Peyer's patch (tissue), 4 donors: Measurements from ENCODE around the gene TRIM15. TPM values are rescaled to one million over a fixed set of nuclear protein-coding genes. Genes with fewer than 3 reads are reported as not detected.

Experiments used
- DNase-seq, 3 donors: peaks; one replicate each; pipeline ENCODE4 v3.0.0-alpha.2; 2017 to 2019
- H3K27ac ChIP-seq, 4 donors: fragments of 200-600 bp; sonication (generic); one replicate each; pipeline ENCODE4 v1.5.1; 2016 to 2019
- H3K27me3 ChIP-seq, 2 donors: fragments of 200-600 bp; sonication (generic); one replicate each; pipeline ENCODE4 v1.5.1; 2019
- H3K36me3 ChIP-seq, 3 donors: fragments of 200-600 bp; sonication (generic); one replicate each; pipeline ENCODE4 v1.5.1; 2016 to 2019
- H3K4me1 ChIP-seq, 4 donors: fragments of 200-600 bp; sonication (generic); one replicate each; pipeline ENCODE4 v1.5.1; 2016 to 2019
- H3K4me3 ChIP-seq, 4 donors: fragments of 200-600 bp; sonication (generic); 1 replicate in 3 of 4; 2 replicates in 1 of 4; pipeline ENCODE4 v1.5.1; 2016 to 2019; ENCODE audit warnings: mild to moderate bottlenecking in 1 of 4
- H3K9me3 ChIP-seq, 4 donors: fragments of 200-600 bp; sonication (generic); one replicate each; pipeline ENCODE4 v1.5.1; 2016 to 2019; ENCODE audit warnings: mild to moderate bottlenecking in 1 of 4
- CTCF ChIP-seq, 6 experiments: fragments of 450-650 bp in 4 of 6; fragments of 200-600 bp in 2 of 6; sonication (generic) in 1 of 6; IDR thresholded peaks; one replicate each; pipeline ENCODE4 v1.5.1; 2017 to 2019; ENCODE audit warnings: antibody characterized with exemption in 6 of 6, mild to moderate bottlenecking in 3 of 6, moderate library complexity in 1 of 6
- POLR2A ChIP-seq, 2 donors: fragments of 450-650 bp; IDR thresholded peaks; one replicate each; pipeline ENCODE4 v1.5.1; 2017; ENCODE audit warnings: antibody characterized with exemption in 2 of 2, mild to moderate bottlenecking in 2 of 2, moderate library complexity in 2 of 2
- total RNA-seq, 4 donors: library from RNA; depleted of rRNA; stranded (reverse); fragments of >200 nt; gene quantifications; one replicate each; pipeline ENCODE4 v1.1.0, GENCODE V29; 2016

The TRIM15 gene
- total RNA-seq, 4 donors from 2014 or later, result 19.8 to 110 (median 81.0) TPM

- peak in 1 of 2 donors; percentile 18 for TF ChIP-seq POLR2A (IDR thresholded peaks at IDR 0.05)
- no peak for TF ChIP-seq CTCF (IDR thresholded peaks at IDR 0.05)
- peaks cover 0 to 56% (median 0%) of the 10 kb centered on the region in 3 donors for H3K36me3 ChIP-seq
- DNase-seq, result peak in 2 of 3 donors; percentile 61 to 75
Measured at GRCh38 chr6:30200551-30201281, 37.4 kb downstream of the TRIM15 start.

GRCh38 chr6:30202366-30202765, 39.0 kb downstream of the TRIM15 start:
- Histone ChIP-seq H3K27ac (peak overlapping the region in 1 of 4 donors; percentile 52), H3K27me3 (no peaks in the 10 kb centered on the region), H3K4me1 (peaks cover under 1 to 53% (median 11%) of the 10 kb centered on the region in 4 donors), H3K36me3 (peaks cover 0 to 40% (median 0%) of the 10 kb centered on the region in 3 donors), H3K9me3 (no peaks in the 10 kb centered on the region), H3K4me3 (no peak overlapping the region)
- TF ChIP-seq CTCF (IDR thresholded peaks at IDR 0.05), result no peak
- no peak for TF ChIP-seq POLR2A (IDR thresholded peaks at IDR 0.05)
- peak in 1 of 3 donors; percentile 64 for DNase-seq

More at GRCh38 chr6:30200551-30201281, 37.4 kb downstream of the TRIM15 start:
- Histone ChIP-seq H3K27ac (peak overlapping the region in 1 of 4 donors; percentile 5), H3K9me3 (no peaks in the 10 kb centered on the region), H3K4me1 (peaks cover 0 to 37% (median 5%) of the 10 kb centered on the region in 4 donors), H3K4me3 (no peak overlapping the region), H3K27me3 (no peaks in the 10 kb centered on the region)

GRCh38 chr6:30204116-30204515, 40.8 kb downstream of the TRIM15 start:
- Histone ChIP-seq H3K27me3 (no peaks in the 10 kb centered on the region), H3K9me3 (no peaks in the 10 kb centered on the region), H3K4me3 (no peak overlapping the region), H3K4me1 (peaks cover 8 to 70% (median 19%) of the 10 kb centered on the region in 4 donors), H3K36me3 (peaks cover 0 to 22% (median 0%) of the 10 kb centered on the region in 3 donors), H3K27ac (no peak overlapping the region)
- no peak for TF ChIP-seq POLR2A (IDR thresholded peaks at IDR 0.05)
- no peak for TF ChIP-seq CTCF (IDR thresholded peaks at IDR 0.05)
- no peak for DNase-seq

GRCh38 chr6:30206152-30206551, 42.8 kb downstream of the TRIM15 start:
- Histone ChIP-seq H3K4me1 (peaks cover 8 to 74% (median 27%) of the 10 kb centered on the region in 4 donors), H3K9me3 (no peaks in the 10 kb centered on the region), H3K27ac (peak overlapping the region in 1 of 4 donors; percentile 79), H3K4me3 (no peak overlapping the region), H3K36me3 (peaks cover 0 to 6% (median 0%) of the 10 kb centered on the region in 3 donors), H3K27me3 (no peaks in the 10 kb centered on the region)
- TF ChIP-seq POLR2A (IDR thresholded peaks at IDR 0.05), result no peak
- no peak for TF ChIP-seq CTCF (IDR thresholded peaks at IDR 0.05)
- DNase-seq, result no peak

- TF ChIP-seq POLR2A (IDR thresholded peaks at IDR 0.05), result no peak
- TF ChIP-seq CTCF (IDR thresholded peaks at IDR 0.05), result peak in 1 of 6 experiments; percentile 29
- peak overlapping the region in 1 of 4 donors; percentile 9 for H3K4me3 ChIP-seq
- peaks cover 0 to 6% (median 0%) of the 10 kb centered on the region in 3 donors for H3K36me3 ChIP-seq
- peak overlapping the region; percentile 25 to 79 (median 67) for H3K27ac ChIP-seq
- no peaks in the 10 kb centered on the region for H3K9me3 ChIP-seq
- H3K4me1 ChIP-seq, result peaks cover 8 to 73% (median 31%) of the 10 kb centered on the region in 4 donors
- peak in 1 of 3 donors; percentile 58 for DNase-seq
- no peaks in the 10 kb centered on the region for H3K27me3 ChIP-seq
Measured at GRCh38 chr6:30206799-30207618, 43.7 kb downstream of the TRIM15 start.
